H7 (cell line): ENCODE measurements around the gene OLFM1. TPM values are rescaled to one million over a fixed set of nuclear protein-coding genes. Genes with fewer than 3 reads are reported as not detected.
"Not testable (repeated sequence)": the region's sequence is repeated elsewhere in the genome, so short reads cannot be mapped to it uniquely, and the experiment has no call there.

Experiments
- DNase-seq: peaks from one replicate; pipeline ENCODE4 v3.0.0; 2012
- H3K27me3 ChIP-seq: 2 replicates; pipeline ENCODE4 v1.6.0; 2011; ENCODE audit warnings: mild to moderate bottlenecking, low read length; ENCODE audit not compliant: control insufficient read depth, insufficient read depth
- H3K36me3 ChIP-seq: replicated peaks from 2 replicates; pipeline ENCODE4 v1.5.1; 2011; ENCODE audit warnings: low read length; ENCODE audit not compliant: control insufficient read depth, insufficient read depth
- H3K4me3 ChIP-seq: 2 replicates; pipeline ENCODE4 v1.5.1; 2011; ENCODE audit warnings: low read depth, mild to moderate bottlenecking, control low read depth, low read length, moderate library complexity; ENCODE audit not compliant: insufficient read depth
- total RNA-seq: library from RNA; depleted of rRNA; stranded (reverse); fragments of >200 nt; shearing (Covaris generic); gene quantifications from 2 replicates; pipeline ENCODE4 v1.2.3, GENCODE V29; 2014

Gene OLFM1
- total RNA-seq, 1 experiment from 2014 or later = 58.2 TPM

GRCh38 chr9:135144581-135145170 lies 57.2 kb downstream of the OLFM1 start:
- no peak for DNase-seq
- Histone ChIP-seq H3K36me3 (no peaks in the 10 kb centered on the region), H3K27me3 (no peaks in the 10 kb centered on the region), H3K4me3 (no peak overlapping the region)

DNA sequence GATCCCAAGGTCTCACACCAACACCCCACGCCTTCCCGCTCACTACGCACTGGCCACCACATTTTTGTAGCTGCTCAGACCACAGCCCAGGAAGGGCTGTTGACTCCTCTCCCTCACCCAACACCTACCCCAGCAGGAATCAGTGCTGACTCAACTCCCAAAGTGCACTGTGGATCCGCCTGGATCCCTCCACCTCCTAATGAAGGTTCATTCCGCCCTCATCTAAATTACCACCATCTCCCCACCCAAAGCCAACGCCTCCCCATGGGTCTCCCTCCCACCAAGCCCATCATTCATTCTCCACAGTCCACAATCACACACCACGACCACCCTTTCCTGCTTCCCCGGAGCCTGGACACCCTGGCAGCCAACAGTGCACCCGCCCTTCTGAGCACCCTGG lies 57.8 kb downstream of the OLFM1 start:
- H3K36me3 ChIP-seq = no peaks in the 10 kb centered on the region
- DNase-seq = no peak
- no peaks in the 10 kb centered on the region for H3K27me3 ChIP-seq
- H3K4me3 ChIP-seq = no peak overlapping the region

- no peaks in the 10 kb centered on the region for H3K27me3 ChIP-seq
- H3K36me3 ChIP-seq = no peaks in the 10 kb centered on the region
- DNase-seq = no peak
- H3K4me3 ChIP-seq = no peak overlapping the region
Measured at GRCh38 chr9:135146241-135146640, 58.8 kb downstream of the OLFM1 start.

DNA sequence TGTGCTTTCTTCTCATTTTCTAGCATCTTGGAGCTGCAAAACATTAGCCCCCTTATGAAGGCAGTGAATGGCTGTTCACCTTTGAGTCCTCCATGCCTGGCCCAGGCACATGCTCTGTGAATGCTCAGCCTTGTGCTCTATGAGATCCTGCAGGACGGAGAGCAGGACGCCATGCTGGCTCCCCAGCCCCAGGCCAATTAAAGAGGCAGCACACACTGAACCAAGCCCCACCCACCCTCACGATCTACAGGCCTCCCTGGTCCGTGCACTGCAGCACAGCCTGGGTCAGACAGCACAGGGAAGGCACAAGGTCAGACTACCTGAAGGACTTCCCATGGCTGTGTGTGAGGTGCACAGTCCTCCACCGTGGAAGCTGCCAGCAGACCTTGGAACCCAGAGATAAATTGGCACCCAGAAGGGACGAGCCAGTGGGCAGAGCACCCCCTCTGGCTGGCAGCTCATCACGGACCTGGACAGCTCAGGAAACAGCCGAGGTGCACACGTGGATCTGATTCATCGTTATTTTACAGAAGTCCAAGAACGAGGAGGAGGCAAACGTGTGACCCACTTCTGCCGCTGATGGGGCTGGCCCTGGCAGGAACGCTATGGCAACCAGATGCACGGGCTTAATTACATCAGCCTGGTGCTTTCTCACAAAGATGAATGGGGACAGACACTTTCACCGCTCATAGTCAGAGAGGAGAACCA lies 59.5 kb downstream of the OLFM1 start:
- Histone ChIP-seq H3K36me3 (no peaks in the 10 kb centered on the region), H3K27me3 (no peaks in the 10 kb centered on the region), H3K4me3 (no peak overlapping the region)
- no peak for DNase-seq

DNA sequence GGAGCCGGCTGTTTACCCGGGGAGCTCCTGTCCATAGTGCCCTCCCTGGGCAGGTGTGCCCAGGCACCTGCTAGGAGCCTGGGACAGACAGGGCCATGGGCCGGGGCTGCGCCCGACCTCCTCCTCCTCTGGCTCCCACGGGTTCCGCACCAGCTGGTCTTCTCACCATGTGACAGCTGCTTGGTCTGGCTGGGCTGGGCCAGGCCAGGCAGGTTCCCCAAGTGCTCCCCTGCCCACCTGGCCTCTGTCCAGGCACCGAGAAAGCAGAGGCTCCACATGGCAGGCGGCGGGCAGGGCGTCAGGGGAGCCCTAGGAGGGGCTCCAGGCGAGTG lies 60.0 kb downstream of the OLFM1 start:
- H3K27me3 ChIP-seq = no peaks in the 10 kb centered on the region
- H3K36me3 ChIP-seq = no peaks in the 10 kb centered on the region
- DNase-seq = no peak
- H3K4me3 ChIP-seq = no peak overlapping the region

DNA sequence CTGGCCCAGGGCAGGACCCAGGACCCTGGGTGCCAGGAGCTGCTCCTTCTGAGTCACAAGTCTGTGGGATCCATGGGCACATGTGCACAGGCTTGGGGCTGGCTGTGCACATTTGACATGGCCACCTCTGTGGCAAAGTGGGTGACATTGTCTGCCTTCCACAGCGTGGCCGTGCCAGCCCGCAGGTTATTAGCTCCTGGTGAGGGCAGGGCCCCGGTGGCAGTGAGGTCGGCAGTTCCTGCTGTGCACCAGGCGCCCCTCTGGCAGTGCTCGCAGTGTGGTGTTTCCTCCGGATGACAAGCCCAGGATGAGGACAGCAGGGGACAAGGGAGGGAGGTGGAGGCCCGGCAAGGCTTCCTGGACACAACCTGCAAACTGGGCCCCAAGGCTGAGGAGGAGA lies 60.5 kb downstream of the OLFM1 start:
- H3K27me3 ChIP-seq = no peaks in the 10 kb centered on the region; the same call in 1 of the 2 replicates
- DNase-seq = no peak
- H3K36me3 ChIP-seq = no peaks in the 10 kb centered on the region
- no peak overlapping the region for H3K4me3 ChIP-seq

- no peak for DNase-seq
- H3K4me3 ChIP-seq = no peak overlapping the region
- no peaks in the 10 kb centered on the region for H3K36me3 ChIP-seq
- no peaks in the 10 kb centered on the region; the same call in 1 of the 2 replicates for H3K27me3 ChIP-seq
Measured at GRCh38 chr9:135148386-135148785, 60.9 kb downstream of the OLFM1 start.

DNA sequence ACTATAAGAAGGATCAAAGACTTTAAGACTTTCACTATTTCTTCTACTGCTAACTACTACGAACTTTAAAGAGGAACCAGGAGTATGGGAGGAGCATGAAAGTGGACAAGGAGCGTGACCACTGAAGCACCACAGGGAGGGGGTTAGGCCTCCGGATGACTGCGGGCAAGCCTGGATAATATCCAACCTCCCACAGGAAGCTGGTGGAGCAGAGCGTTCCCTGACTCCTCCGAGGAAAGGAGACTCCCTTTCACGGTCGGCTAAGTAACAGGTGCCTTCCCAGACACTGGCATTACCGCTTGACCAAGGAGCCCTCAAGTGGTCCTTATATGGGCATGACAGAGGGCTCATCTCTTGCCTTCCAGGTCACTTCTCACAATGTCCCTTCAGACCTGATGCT lies 62.4 kb downstream of the OLFM1 start:
- H3K27me3 ChIP-seq, H3K36me3 ChIP-seq, DNase-seq, H3K4me3 ChIP-seq: not testable (repeated sequence)

DNA sequence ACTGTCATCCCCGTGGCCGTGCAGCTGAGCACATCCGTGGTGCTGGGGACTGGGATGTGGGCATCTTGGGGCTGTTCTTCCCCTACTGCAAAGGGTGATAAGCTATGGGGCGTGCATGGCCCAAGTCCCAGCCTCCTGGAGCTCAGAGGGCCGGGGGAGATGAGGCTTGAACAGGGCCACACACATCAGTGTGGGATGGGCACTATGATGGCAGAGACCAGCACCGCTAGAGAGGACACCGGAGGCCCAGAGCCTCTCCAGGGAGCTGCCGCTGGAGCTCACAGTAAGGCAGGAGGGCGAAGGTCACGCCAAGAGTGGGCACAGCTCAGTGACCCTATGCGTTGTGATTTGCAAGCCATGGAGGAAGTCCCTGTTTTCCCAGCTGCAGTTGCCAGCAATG lies 63.5 kb downstream of the OLFM1 start:
- no peaks in the 10 kb centered on the region for H3K36me3 ChIP-seq
- no peak for DNase-seq
- no peak overlapping the region for H3K4me3 ChIP-seq

DNA sequence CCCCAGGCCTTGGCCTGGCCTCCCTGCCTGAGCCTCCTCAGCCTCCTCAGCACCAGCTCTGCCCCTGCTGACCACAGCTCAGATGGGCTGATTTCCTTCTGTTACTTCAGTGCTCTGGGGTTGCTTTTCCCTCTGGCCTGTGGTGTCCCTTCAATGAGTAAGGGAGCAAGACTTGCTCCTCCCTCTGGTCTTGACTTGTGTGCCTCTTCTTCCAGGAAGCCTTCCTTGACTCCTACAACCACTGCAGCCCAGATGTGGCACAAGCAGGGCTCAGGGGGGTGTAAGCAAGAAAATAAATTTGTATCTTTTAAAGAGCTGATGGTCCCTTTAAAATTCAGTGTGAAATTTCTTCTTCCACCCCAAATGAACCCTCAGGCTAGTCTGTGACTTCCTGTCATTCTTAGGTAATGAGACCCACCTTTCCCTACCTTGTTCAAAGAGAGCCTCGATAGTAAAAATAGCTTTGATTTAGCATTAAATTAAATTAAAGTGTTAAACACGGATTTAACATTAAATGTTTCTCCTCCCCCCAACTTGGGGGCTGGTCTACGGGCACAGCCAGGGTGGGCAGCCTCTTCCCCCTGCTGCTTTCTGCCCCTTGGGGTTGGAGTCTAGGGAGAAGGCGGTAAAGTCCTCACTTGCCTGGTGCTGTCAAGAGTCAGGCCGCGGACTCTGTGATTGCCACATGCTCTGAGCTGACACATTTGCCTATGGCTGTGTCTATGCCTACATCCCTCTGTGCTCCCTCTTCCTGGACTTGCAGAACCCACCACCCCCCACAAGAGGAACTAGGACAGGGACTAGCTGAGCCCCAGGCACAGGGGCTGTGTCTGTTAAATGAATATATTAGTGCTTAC lies 64.5 kb downstream of the OLFM1 start:
- no peaks in the 10 kb centered on the region; the same call in 1 of the 2 replicates for H3K27me3 ChIP-seq

More for the DNA sequence above, 63.5 kb downstream of the OLFM1 start:
- no peaks in the 10 kb centered on the region; the same call in 1 of the 2 replicates for H3K27me3 ChIP-seq

DNA sequence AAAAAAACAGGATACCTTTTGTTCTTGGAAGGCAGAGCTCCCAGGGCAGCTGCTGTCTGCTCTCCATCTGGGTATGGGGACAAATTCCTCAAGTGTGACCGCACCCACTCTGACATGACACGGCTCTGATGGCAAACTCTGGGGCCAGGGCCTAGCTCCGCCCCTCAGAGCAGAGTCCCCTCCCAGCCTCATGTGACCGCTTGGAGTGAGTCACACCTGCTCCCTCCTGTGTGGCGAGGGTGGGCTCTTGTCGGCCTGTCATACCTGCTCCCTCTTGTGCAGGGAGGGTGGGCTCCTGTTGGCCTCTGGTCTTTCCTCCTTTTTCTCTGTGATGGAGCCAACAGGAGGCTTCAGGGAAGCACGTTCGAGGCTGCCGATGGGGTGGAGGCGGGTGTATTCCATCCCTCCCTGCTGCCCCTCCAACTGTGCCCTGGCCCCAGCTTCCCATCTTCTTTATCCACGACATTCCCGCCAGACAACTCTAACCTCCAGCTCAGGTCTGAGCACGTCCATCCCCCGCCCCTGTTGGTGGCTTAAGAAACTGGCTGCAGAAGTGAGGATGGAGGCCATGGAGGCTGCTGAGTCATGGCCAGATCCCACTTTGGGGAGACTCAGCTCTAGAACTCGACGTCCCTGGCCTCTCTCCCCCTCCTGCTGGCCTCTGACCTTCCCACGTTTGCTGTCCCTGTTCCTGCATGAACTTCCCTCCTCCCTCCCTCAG lies 65.3 kb downstream of the OLFM1 start:
- peak; percentile 91 for DNase-seq
- H3K4me3 ChIP-seq = no peak overlapping the region
- no peaks in the 10 kb centered on the region for H3K36me3 ChIP-seq

More for the DNA sequence above, 64.5 kb downstream of the OLFM1 start:
- H3K4me3 ChIP-seq = no peak overlapping the region
- no peaks in the 10 kb centered on the region for H3K36me3 ChIP-seq
- DNase-seq = no peak

DNA sequence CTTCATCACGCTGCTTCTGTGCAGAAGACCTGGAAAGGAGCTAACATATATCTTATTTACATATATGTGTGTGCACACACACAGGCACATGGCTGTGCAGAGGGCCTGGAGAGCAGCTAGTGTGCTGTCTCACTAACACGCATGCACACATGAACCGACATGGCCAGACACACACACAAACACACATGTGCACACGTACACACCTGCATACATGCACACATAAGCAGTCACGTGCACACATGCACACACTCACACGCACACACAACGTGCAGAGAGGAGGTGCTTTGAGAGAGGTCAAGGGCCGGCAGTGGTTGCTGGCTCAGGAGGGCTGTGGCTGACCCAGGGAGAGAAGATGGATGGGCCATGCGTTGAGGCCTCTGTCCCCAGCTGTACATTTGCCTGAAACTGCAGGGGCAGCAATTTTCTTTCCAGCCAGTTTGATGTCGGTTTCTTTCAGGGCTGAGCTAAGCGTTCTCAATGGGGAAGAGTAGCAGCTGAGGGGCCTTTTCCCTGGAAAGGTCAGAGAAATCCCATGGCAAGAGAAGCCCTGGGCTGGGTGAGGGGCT lies 66.7 kb downstream of the OLFM1 start:
- no peak for DNase-seq
- H3K36me3 ChIP-seq = no peaks in the 10 kb centered on the region
- H3K27me3 ChIP-seq = no peaks in the 10 kb centered on the region; the same call in 1 of the 2 replicates
- no peak overlapping the region for H3K4me3 ChIP-seq

More for the DNA sequence above, 65.3 kb downstream of the OLFM1 start:
- no peaks in the 10 kb centered on the region; the same call in 1 of the 2 replicates for H3K27me3 ChIP-seq

GRCh38 chr9:135155396-135155795 lies 67.9 kb downstream of the OLFM1 start:
- Histone ChIP-seq H3K4me3 (no peak overlapping the region), H3K27me3 (no peaks in the 10 kb centered on the region; the same call in 1 of the 2 replicates), H3K36me3 (no peaks in the 10 kb centered on the region)
- DNase-seq = no peak
